Measurements from ENCODE around the gene NAT10. TPM values are rescaled to one million over a fixed set of nuclear protein-coding genes. Genes with fewer than 3 reads are reported as not detected.

NAT10 gene
- total and polyA plus RNA-seq, 2 experiments from 2014 or later: 44.1 to 58.8 TPM

DNA sequence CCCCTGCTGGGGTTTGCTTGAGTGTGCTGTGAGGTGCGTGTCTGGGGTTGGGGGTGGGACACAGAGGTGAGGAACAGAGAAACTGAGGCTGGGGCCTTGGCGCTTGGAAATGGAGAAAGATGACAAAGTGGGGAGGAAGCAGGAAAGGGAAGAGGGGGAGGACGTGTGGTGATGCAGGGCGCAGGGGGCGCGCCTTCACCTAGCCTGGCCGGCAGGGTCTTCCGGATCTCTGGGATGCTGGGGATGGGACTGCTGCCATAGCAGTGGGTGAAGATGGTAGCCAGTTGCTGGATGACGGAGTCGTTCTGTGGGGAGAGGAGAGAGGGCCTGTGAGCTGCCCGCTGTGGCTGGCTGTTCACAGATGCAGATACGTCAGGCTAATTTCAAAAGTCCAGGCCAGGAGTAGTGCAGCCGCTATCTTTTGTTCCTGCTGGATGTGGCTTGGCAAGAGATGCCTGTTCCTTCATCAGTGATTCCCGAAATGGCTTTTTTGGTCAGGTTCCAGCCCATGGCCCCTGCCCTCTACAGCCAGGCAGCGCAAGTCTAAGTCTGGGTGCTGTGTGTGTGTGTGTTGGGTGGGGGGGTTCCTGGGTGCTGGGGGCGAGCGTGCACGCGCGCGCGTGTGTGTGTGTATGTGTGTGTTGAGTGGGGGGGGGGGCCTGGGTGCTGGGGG is 54.8 kb downstream of the NAT10 start:
- no peak for DNase-seq (ENCODE audit: low spot score)
- H3K27ac Mint-ChIP-seq: no peak overlapping the region
- Histone ChIP-seq H3K27me3 (ENCODE audit: insufficient read depth) (no peaks in the 10 kb centered on the region), H3F3A (replicated peaks; ENCODE audit: low read depth) (no peaks in the 10 kb centered on the region), H3K27ac (ENCODE audit: low read depth) (no peak overlapping the region), H3K36me3 (ENCODE audit: insufficient read depth) (no peaks in the 10 kb centered on the region; the same call in 1 of the 2 replicates), H3K79me2 (replicated peaks; ENCODE audit: insufficient read depth) (no peaks in the 10 kb centered on the region), H3K4me2 (no peak overlapping the region), H4K20me1 (replicated peaks; ENCODE audit: insufficient read depth) (no peaks in the 10 kb centered on the region; the same call in 1 of the 2 replicates), H2AFZ (no peak overlapping the region), H3K4me3 (no peak overlapping the region), H3K9me2 (ENCODE audit: insufficient read depth) (no peaks in the 10 kb centered on the region), H3K4me1 (ENCODE audit: insufficient read depth) (no peaks in the 10 kb centered on the region)
- H3K9me3 Mint-ChIP-seq: no peaks in the 10 kb centered on the region
- H3K36me3 Mint-ChIP-seq (ENCODE audit: low read depth): peaks cover 6% of the 10 kb centered on the region; the same call in 2 of the 3 replicates
- H3K4me3 Mint-ChIP-seq: no peak overlapping the region
- TF ChIP-seq ZNF114 (CRISPR knock-in tag; IDR thresholded peaks at IDR 0.05) (no peak), STAT1 (IDR thresholded peaks at IDR 0.05; ENCODE audit: unreplicated experiment) (no peak), EZH2 (IDR thresholded peaks at IDR 0.05; ENCODE audit: low read depth, unreplicated experiment) (no peak), ZNF331 (CRISPR knock-in tag; IDR thresholded peaks at IDR 0.05; ENCODE audit: low read depth) (no peak), EZH2phosphoT487 (IDR thresholded peaks at IDR 0.05; ENCODE audit: unreplicated experiment) (no peak)
- TF ChIP-seq, protein P1, sequence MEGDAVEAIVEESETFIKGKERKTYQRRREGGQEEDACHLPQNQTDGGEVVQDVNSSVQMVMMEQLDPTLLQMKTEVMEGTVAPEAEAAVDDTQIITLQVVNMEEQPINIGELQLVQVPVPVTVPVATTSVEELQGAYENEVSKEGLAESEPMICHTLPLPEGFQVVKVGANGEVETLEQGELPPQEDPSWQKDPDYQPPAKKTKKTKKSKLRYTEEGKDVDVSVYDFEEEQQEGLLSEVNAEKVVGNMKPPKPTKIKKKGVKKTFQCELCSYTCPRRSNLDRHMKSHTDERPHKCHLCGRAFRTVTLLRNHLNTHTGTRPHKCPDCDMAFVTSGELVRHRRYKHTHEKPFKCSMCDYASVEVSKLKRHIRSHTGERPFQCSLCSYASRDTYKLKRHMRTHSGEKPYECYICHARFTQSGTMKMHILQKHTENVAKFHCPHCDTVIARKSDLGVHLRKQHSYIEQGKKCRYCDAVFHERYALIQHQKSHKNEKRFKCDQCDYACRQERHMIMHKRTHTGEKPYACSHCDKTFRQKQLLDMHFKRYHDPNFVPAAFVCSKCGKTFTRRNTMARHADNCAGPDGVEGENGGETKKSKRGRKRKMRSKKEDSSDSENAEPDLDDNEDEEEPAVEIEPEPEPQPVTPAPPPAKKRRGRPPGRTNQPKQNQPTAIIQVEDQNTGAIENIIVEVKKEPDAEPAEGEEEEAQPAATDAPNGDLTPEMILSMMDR (conservative IDR thresholded peaks at IDR 0.05; ENCODE audit: low read depth in 2 of 2): no peak
- no peak for ATAC-seq
- peaks cover 9% of the 10 kb centered on the region for H3K27me3 Mint-ChIP-seq (ENCODE audit: insufficient read depth, low read depth, poor library complexity)
- no peaks in the 10 kb centered on the region for H3K4me1 Mint-ChIP-seq

- ATAC-seq (no peak), DNase-seq (ENCODE audit: low spot score) (no peak)
- Histone ChIP-seq H4K20me1 (replicated peaks; ENCODE audit: insufficient read depth) (no peaks in the 10 kb centered on the region; the same call in 1 of the 2 replicates), H3K27me3 (ENCODE audit: insufficient read depth) (no peaks in the 10 kb centered on the region), H3K4me2 (no peak overlapping the region), H3K4me1 (ENCODE audit: insufficient read depth) (no peaks in the 10 kb centered on the region), H3K79me2 (replicated peaks; ENCODE audit: insufficient read depth) (no peaks in the 10 kb centered on the region), H3K27ac (ENCODE audit: low read depth) (no peak overlapping the region), H2AFZ (no peak overlapping the region), H3F3A (replicated peaks; ENCODE audit: low read depth) (no peaks in the 10 kb centered on the region), H3K4me3 (no peak overlapping the region), H3K36me3 (ENCODE audit: insufficient read depth) (no peaks in the 10 kb centered on the region; the same call in 1 of the 2 replicates), H3K9me2 (ENCODE audit: insufficient read depth) (no peaks in the 10 kb centered on the region)
- Mint-ChIP-seq H3K4me3 (no peak overlapping the region), H3K27ac (no peak overlapping the region), H3K36me3 (ENCODE audit: low read depth) (peaks cover 6% of the 10 kb centered on the region; the same call in 2 of the 3 replicates), H3K4me1 (no peaks in the 10 kb centered on the region), H3K27me3 (ENCODE audit: insufficient read depth, low read depth, poor library complexity) (peaks cover 9% of the 10 kb centered on the region), H3K9me3 (no peaks in the 10 kb centered on the region)
- TF ChIP-seq EZH2phosphoT487 (IDR thresholded peaks at IDR 0.05; ENCODE audit: unreplicated experiment) (no peak), ZNF114 (CRISPR knock-in tag; IDR thresholded peaks at IDR 0.05) (no peak), NANOG (IDR thresholded peaks at IDR 0.05; ENCODE audit: borderline replicate concordance) (no peak), EZH2 (IDR thresholded peaks at IDR 0.05; ENCODE audit: low read depth, unreplicated experiment) (no peak), POLR2AphosphoS5 (IDR thresholded peaks at IDR 0.05; ENCODE audit: low read depth) (no peak), JUNB (IDR thresholded peaks at IDR 0.05; ENCODE audit: unreplicated experiment) (no peak), STAT1 (IDR thresholded peaks at IDR 0.05; ENCODE audit: unreplicated experiment) (no peak), CREB1 (CRISPR knock-in tag; IDR thresholded peaks at IDR 0.05; ENCODE audit: low read depth) (no peak), ZNF462 (CRISPR knock-in tag; IDR thresholded peaks at IDR 0.05) (no peak)
- TF ChIP-seq, protein P1 (conservative IDR thresholded peaks at IDR 0.05; ENCODE audit: low read depth in 2 of 2): no peak
Observed at GRCh38 chr11:34160791-34161190, 55.4 kb downstream of the NAT10 start.
